KMS-11 (cell line): ENCODE data around the gene KDR.

Experiments
- H2AFZ ChIP-seq: fragments of 200-600 bp; sonication (generic); 2 replicates; pipeline ENCODE4 v1.6.1; 2016; ENCODE audit warnings: antibody characterized with exemption, mixed run types, low read depth
- H3K27ac ChIP-seq: fragments of 200-600 bp; sonication (generic); 2 replicates; pipeline ENCODE4 v1.6.1; 2016; ENCODE audit warnings: mild to moderate bottlenecking, mixed run types
- H3K27me3 ChIP-seq: fragments of 200-600 bp; sonication (generic); 2 replicates; pipeline ENCODE4 v1.6.1; 2017; ENCODE audit warnings: mild to moderate bottlenecking, low read depth, mixed run types, moderate library complexity; ENCODE audit not compliant: insufficient read depth
- H3K36me3 ChIP-seq: fragments of 200-600 bp; sonication (generic); 2 replicates; pipeline ENCODE4 v1.6.1; 2017; ENCODE audit warnings: mild to moderate bottlenecking, mixed run types; ENCODE audit not compliant: insufficient read depth
- H3K4me1 ChIP-seq: fragments of 200-600 bp; sonication (generic); 2 replicates; pipeline ENCODE4 v1.6.1; 2016; ENCODE audit warnings: mild to moderate bottlenecking, low read depth, mixed run types; ENCODE audit not compliant: poor library complexity, severe bottlenecking
- H3K4me2 ChIP-seq: fragments of 200-600 bp; sonication (generic); 2 replicates; pipeline ENCODE4 v1.7.0; 2016; ENCODE audit warnings: mild to moderate bottlenecking, mixed run types
- H3K4me3 ChIP-seq: fragments of 200-600 bp; sonication (generic); IDR thresholded peaks from 2 replicates; pipeline ENCODE4 v1.6.1; 2017; ENCODE audit warnings: low read depth, low read length, mixed read lengths; ENCODE audit not compliant: insufficient read depth
- H3K79me2 ChIP-seq: fragments of 200-600 bp; sonication (generic); 2 replicates; pipeline ENCODE4 v1.6.1; 2016; ENCODE audit warnings: low read depth, mixed run types; ENCODE audit not compliant: insufficient read depth
- H3K9ac ChIP-seq: fragments of 200-600 bp; sonication (generic); 2 replicates; pipeline ENCODE4 v1.6.1; 2016; ENCODE audit warnings: mild to moderate bottlenecking, mixed run types
- H4K20me1 ChIP-seq: fragments of 200-600 bp; sonication (generic); 2 replicates; pipeline ENCODE4 v1.6.1; 2016; ENCODE audit warnings: mild to moderate bottlenecking, mixed run types; ENCODE audit not compliant: insufficient read depth
- TF ChIP-seq, protein P1 (sequence below): fragments of 200-600 bp; sonication (generic); conservative IDR thresholded peaks from 2 replicates; pipeline ENCODE4 v1.6.1; 2017; ENCODE audit warnings: low read depth, mild to moderate bottlenecking, antibody characterized with exemption, low read length, moderate library complexity, mixed read lengths

The KDR gene

DNA sequence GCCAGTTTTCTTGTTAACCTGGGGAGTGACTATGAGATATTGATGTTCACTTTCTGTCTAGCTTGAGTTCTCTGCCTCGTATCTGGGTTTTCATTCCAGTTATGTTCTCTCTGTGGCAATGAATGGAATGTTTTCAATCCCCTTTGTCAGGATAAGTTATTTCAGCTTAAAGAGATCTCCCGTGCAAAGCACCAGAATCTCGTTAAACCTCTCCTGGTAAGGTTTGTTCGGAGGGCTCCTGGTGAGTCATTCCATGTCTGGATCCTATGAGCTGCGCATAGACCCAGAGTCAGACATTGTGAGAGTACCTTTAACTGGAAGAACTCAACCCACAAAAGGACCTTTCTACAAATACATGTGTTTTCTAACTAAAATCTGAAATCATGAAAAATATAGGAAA lies 51.0 kb downstream of the KDR start:
- Histone ChIP-seq H3K4me1 (peaks cover 37% of the 10 kb centered on the region), H4K20me1 (no peaks in the 10 kb centered on the region), H3K27ac (no peak overlapping the region), H3K4me3 (no peak overlapping the region), H3K9ac (no peak overlapping the region), H3K36me3 (no peaks in the 10 kb centered on the region), H3K79me2 (no peaks in the 10 kb centered on the region), H2AFZ (no peak overlapping the region), H3K4me2 (peak overlapping the region; percentile 96; the same call in 1 of the 2 replicates), H3K27me3 (no peaks in the 10 kb centered on the region)
- TF ChIP-seq, protein P1, sequence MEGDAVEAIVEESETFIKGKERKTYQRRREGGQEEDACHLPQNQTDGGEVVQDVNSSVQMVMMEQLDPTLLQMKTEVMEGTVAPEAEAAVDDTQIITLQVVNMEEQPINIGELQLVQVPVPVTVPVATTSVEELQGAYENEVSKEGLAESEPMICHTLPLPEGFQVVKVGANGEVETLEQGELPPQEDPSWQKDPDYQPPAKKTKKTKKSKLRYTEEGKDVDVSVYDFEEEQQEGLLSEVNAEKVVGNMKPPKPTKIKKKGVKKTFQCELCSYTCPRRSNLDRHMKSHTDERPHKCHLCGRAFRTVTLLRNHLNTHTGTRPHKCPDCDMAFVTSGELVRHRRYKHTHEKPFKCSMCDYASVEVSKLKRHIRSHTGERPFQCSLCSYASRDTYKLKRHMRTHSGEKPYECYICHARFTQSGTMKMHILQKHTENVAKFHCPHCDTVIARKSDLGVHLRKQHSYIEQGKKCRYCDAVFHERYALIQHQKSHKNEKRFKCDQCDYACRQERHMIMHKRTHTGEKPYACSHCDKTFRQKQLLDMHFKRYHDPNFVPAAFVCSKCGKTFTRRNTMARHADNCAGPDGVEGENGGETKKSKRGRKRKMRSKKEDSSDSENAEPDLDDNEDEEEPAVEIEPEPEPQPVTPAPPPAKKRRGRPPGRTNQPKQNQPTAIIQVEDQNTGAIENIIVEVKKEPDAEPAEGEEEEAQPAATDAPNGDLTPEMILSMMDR, result no peak

DNA sequence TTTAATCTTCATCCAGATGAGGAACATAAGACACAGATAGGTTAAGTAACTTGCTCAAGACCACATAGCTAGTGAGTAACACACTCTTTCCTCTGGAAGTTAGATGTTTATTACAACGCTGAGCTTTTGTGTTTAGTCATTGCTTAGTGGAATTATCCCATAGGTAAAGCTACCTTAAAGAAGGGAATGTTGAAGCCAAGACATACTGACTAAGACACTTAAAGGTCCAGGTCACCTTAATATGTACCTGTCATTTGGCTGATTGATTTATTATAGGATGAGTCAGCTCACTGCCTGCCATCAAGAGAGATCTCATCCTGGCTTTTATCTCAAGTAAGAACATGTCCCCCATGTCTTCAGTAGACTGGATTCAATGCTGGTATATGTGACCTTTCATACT lies 53.4 kb downstream of the KDR start:
- TF ChIP-seq, protein P1, result no peak

DNA sequence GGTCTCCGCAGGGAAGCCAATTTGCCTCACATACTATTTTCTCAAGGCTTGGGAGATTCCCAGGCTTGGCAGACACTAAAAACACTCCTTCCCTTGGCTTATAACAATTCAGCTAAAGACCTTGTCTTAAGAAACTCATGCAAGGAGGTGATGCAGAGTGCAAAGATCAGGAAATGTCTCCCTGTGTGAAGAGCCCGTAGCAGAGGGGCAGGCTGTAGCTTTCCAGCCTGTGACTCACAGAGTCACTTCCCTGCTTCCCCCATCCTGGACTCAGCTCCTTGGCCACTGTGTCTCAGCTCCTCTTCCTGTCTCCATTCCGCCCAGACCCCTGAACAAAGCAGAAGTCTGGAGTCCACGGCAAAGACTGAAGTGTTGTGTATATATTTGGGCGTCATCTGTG lies 56.1 kb downstream of the KDR start:
- Histone ChIP-seq H3K4me3 (no peak overlapping the region), H3K27me3 (no peaks in the 10 kb centered on the region), H3K4me1 (peaks cover 3% of the 10 kb centered on the region), H4K20me1 (no peaks in the 10 kb centered on the region), H3K79me2 (no peaks in the 10 kb centered on the region), H3K36me3 (no peaks in the 10 kb centered on the region), H3K27ac (no peak overlapping the region), H3K9ac (no peak overlapping the region), H3K4me2 (no peak overlapping the region), H2AFZ (no peak overlapping the region)
- TF ChIP-seq, protein P1, result no peak

More for the DNA sequence above, 53.4 kb downstream of the KDR start:
- Histone ChIP-seq H2AFZ (no peak overlapping the region), H3K79me2 (no peaks in the 10 kb centered on the region), H3K4me3 (no peak overlapping the region), H3K27ac (no peak overlapping the region), H3K27me3 (no peaks in the 10 kb centered on the region), H3K4me2 (no peak overlapping the region), H3K36me3 (no peaks in the 10 kb centered on the region), H4K20me1 (no peaks in the 10 kb centered on the region), H3K4me1 (peaks cover 30% of the 10 kb centered on the region), H3K9ac (no peak overlapping the region)

DNA sequence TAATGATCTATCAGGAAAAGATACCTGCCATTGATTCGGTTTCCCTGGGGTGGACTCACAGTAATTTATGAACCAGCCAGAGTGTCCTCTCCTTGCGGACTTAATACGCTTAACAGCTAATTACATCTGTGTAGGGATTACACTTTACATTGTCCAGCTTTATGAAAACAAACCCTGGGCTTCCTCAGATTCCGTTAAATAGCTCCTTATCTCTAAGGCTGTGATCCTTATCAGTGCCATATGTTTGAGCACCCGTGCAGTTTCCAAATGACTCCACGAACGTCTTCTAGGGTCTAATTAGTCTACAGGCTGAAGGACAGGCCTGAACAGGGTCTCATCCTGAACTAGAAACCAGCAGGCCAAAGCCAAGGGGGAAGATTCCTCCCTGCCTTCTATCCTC lies 56.9 kb downstream of the KDR start:
- Histone ChIP-seq H3K4me1 (no peaks in the 10 kb centered on the region), H3K9ac (no peak overlapping the region), H3K4me2 (no peak overlapping the region), H3K4me3 (no peak overlapping the region), H3K36me3 (no peaks in the 10 kb centered on the region), H4K20me1 (no peaks in the 10 kb centered on the region), H3K27me3 (no peaks in the 10 kb centered on the region), H3K79me2 (no peaks in the 10 kb centered on the region), H3K27ac (no peak overlapping the region), H2AFZ (no peak overlapping the region)
- TF ChIP-seq, protein P1, result no peak
